Glomerular visceral epithelial cell (primary cell): ENCODE data around the gene COPS6.

ENCODE experiments used
- DNase-seq: peaks from one replicate; pipeline ENCODE4 v3.0.0-alpha.2; 2016; ENCODE audit errors: extremely low spot score

Gene COPS6

DNA sequence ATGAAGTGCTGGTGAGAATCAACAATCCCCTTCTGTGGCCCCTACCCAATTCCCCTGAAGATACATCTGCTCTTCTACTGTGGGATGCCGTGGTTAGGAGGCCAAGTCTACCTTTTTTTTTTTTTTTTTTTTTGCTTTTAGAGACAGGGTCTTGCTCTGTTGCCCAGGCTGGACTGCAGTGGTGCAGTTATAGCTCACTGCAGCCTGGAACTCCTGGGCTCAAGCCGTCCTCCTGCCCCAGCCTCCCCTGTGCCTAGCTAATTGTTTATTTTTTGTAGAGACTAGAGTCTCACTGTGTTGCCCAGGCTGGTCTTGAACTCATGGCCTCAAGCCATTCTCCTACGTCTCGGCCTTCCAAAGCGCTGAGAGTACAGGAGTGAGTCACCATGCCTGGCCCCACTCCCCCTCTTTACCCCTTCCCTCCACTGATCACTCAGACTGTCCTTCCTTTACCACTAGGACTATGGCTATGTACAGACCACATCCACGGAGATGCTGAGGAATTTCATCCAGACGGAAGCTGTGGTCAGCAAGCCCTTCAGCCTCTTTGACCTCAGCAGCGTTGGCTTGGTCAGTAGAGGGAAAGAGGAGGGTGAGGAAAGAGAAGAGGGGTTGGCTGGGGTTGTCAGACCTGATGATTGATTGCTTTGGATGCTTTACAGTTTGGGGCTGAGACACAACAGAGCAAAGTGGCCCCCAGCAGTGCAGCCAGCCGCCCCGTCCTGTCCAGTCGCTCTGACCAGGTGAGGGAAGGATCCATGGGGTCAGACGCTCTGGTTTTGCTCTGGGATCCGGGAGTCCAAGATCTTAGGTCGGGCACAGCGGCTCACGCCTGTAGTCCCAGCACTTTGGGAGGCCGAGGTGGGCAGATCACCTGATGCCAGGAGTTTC lies 14.4 kb downstream of the COPS6 start:
- peak; percentile 98 for DNase-seq

DNA sequence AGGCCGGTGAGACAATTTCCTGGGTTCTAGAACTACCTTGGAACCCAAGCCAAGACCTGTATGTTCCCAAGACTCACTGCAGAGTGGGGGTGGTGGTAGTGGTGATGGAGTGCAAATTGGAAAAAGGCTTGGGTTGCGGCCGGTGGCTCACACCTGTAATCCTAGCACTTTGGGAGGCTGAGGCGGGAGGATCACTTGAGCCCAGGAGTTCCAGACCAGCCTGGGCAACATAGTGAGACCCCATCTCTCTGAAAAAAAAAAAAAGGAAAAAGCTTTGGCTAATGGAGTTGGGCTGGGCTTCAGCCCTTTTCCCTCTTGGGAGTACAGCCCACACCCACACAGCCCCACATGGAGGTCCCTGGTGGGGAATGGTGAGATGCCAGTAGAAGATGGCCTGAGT lies 16.8 kb downstream of the COPS6 start:
- DNase-seq: no peak

DNA sequence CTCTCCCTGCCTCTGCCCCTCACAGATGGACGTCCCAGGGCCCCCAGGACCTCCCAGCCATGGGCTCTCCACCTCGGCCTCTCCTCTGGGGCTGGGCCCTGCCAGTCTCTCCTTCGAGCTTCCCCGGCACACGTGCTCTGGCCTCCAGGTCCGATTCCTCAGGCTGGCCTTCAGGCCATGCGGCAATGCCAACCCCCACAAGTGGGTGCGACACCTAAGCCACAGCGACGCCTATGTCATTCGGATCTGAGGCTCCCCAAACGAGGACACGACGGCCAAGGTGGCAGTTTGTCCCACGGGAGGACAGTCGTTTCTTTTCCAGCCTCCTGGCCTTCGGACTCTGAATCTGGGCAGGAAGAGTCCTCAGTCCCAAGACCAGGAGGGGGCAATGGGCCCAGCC lies 17.9 kb downstream of the COPS6 start:
- no peak for DNase-seq

DNA sequence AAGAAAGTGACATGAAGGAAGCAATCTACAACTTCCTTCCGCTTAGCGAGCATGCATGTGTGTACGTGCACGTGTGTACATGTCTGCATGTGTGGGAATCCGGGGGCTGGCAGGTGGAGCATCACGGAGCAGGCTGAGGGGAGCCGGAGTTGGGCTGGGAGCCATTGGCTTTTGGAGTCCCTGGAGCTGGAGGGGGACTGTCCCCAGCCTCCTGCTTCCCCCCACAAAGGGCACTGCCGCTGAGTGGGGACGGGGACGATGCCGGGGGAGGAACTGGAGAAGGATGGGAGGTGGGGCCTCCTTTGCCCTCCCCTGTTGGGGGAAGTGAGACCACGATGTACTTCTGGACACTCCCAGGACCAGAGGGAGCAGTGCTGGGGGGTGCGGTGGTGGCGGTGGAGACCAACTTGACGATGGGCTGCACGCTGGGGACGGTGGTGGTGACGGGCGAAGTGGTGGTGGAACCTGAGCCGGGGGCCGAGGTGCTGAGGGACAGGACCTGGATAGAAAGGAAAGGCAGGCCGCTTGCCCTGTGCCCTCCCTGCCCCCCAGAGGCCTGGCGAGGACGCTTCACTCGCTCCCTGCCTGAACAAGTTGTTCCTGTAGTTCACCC lies 18.5 kb downstream of the COPS6 start:
- no peak for DNase-seq

- DNase-seq: no peak
Observed at GRCh38 chr7:100107890-100108289, 19.1 kb downstream of the COPS6 start.

DNA sequence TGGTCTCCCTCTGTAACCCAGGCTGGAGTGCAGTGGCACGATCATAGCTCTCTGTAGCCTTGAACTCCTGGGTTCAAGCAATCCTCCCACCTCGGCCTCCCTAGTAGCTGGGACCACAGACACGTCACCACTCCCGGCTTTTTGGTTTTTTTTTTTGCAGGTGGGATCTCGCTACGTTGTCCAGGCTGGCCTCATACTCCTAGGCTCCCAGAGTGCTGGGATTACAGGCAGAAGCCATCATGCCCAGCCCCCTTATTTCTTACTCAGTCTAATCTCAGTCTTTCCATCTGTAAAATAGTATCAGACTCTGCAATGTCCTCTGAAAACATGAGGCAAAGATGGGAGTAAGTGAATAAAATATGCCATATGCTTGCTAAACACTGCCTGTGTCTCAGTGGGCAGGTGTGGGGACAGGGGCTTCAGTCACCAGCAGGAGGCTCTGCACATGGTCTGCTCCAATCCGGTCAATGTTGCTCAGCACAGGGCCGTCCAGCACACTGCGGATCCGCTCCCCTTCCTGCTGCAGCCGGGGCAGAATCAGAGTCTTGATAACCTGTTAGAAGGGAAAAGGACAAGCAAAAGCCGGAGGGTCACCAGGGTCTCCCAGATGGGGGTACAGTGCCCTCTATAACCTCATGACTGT lies 20.9 kb downstream of the COPS6 start:
- DNase-seq: no peak

- no peak for DNase-seq
Observed at GRCh38 chr7:100111156-100111555, 22.4 kb downstream of the COPS6 start.

GRCh38 chr7:100111914-100112313 lies 23.1 kb downstream of the COPS6 start:
- DNase-seq: no peak

DNA sequence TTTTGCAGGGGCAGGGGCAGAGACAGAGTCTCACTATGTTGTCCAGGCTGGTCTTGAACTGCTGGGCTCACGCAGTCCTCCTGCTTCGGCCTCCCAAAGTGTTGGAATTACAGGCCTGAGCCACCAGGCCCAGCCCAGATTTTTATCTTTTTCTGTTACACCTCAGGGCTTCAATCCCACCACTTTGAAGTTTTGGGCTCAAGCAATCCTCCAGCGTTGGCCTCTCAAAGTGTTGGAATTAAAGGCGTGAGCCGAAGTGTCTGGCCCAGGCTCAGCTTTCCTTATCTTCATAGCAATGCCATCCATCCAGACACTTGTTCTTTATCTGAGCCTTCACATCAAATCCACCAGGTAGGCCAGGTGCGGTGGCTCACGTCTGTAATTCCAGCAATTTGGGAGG lies 26.3 kb downstream of the COPS6 start:
- DNase-seq: no peak

DNA sequence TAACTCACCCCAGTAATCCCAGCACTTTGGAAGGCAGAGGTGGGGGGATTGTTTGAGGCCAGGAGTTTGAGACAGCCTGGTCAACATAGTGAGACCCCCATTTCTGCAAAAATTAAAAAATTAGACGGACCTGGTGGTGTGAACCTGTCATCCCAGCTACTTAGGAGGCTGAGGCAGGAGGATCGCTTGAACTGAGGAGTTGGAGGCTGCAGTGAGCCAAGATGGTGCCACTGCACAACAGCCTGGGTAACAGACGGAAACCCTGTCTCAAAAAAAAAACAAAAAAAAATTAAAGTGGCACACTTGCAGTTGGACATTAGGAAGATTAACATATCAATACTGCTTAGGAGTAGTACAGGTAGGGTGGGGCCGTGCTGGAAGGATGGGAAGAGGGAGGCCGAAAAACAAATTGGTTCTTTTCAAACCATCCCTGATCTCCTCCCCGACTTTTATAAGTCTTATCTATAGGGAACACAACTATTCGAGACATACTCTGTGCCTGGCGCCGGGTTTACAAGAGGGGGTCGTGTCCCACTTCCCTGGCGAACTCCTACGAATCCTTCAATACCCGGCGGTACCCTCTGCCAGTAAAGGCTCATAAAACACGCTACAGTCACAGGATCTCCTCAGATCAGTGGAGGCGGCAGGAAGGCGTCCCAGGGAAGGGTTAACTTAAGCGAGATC lies 29.8 kb downstream of the COPS6 start:
- peak; percentile 50 for DNase-seq

- peak; percentile 95 for DNase-seq
Observed at GRCh38 chr7:100119072-100119969, 30.6 kb downstream of the COPS6 start, which contains the start of the genes CNPY4 and TAF6. TSS of gene CNPY4 (plus strand) at chr7:100119634. CDS start at chr7:100119745, 111 bp downstream. TSS of gene TAF6 (minus strand) at chr7:100119358. CDS start at chr7:100114209, 5,149 bp downstream.

GRCh38 chr7:100119970-100120732 lies 31.4 kb downstream of the COPS6 start:
- DNase-seq: peak; percentile 52

DNA sequence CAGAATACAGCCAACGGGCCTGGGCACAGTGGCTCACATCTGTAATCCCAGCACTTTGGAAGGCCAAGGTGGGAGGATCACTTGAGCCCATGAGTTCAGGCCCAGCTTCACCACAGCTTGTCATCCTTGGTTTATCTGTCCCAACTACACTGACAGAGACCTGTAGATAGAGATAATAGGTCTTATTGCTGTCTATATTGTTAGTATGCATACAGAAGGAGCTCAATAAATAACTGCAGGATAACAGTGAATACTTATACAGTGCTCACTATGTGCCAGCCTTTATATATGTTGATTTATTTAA lies 31.9 kb downstream of the COPS6 start:
- DNase-seq: no peak

GRCh38 chr7:100122067-100122466 lies 33.3 kb downstream of the COPS6 start:
- no peak for DNase-seq

- DNase-seq: no peak
Observed at GRCh38 chr7:100122568-100122967, 33.8 kb downstream of the COPS6 start.

DNA sequence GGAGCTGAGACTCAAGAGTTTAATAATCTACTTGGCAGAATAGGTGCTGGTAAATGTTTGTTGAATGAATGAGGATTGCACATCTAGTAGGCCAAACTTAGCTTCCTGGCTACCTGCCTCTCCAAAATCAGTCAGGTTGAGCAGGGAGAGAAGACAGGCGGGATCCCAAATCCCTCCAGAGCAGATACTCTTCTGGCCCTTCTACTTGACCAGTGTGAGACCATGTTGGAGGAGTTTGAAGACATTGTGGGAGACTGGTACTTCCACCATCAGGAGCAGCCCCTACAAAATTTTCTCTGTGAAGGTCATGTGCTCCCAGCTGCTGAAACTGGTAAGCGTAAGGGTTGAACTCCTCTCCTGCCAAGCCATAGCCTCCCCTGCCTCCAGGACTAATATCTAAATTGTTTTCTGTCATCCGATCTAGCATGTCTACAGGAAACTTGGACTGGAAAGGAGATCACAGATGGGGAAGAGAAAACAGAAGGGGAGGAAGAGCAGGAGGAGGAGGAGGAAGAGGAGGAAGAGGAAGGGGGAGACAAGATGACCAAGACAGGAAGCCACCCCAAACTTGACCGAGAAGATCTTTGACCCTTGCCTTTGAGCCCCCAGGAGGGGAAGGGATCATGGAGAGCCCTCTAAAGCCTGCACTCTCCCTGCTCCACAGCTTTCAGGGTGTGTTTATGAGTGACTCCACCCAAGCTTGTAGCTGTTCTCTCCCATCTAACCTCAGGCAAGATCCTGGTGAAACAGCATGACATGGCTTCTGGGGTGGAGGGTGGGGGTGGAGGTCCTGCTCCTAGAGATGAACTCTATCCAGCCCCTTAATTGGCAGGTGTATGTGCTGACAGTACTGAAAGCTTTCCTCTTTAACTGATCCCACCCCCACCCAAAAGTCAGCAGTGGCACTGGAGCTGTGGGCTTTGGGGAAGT lies 35.8 kb downstream of the COPS6 start:
- DNase-seq: no peak

- DNase-seq: no peak
Observed at GRCh38 chr7:100126239-100126930, 37.6 kb downstream of the COPS6 start.
